ENCODE results near the gene PLEKHJ1. TPM values are rescaled to one million over a fixed set of nuclear protein-coding genes. Genes with fewer than 3 reads are reported as not detected.

The PLEKHJ1 gene
- total RNA-seq, 1 experiment from 2014 or later = 119 TPM

GRCh38 chr19:2246801-2247361 is 10.8 kb upstream of the PLEKHJ1 start:
- H3K4me1 Mint-ChIP-seq (ENCODE audit: low read depth, unreplicated experiment) = peaks cover 6% of the 10 kb centered on the region
- TF ChIP-seq CTCF (IDR thresholded peaks at IDR 0.05; ENCODE audit: insufficient read depth in 1 of 2, low read depth in 1 of 2, low read length in 1 of 2, severe bottlenecking in 1 of 2, unreplicated experiment in 1 of 2) = no peak
- intact Hi-C loops (cut with micrococcal nuclease; ENCODE audit: unreplicated experiment) = no loop called here
- POLR2A ChIA-PET = no interaction called here
- peaks cover 86% of the 10 kb centered on the region for H3K36me3 Mint-ChIP-seq (ENCODE audit: insufficient read depth, unreplicated experiment)
- H3K27me3 Mint-ChIP-seq (ENCODE audit: insufficient read depth, unreplicated experiment) = no peaks in the 10 kb centered on the region
- CTCF ChIA-PET = no interaction called here
- H3K4me3 Mint-ChIP-seq (ENCODE audit: unreplicated experiment) = no peak overlapping the region
- Histone ChIP-seq H3K4me1 (peaks cover 7% of the 10 kb centered on the region), H3K27me3 (replicated peaks; ENCODE audit: control insufficient read depth, insufficient read depth, low read length) (no peaks in the 10 kb centered on the region), H3K4me3 (ENCODE audit: low read depth, low read length) (no peak overlapping the region), H3K9me3 (no peaks in the 10 kb centered on the region), H3K36me3 (ENCODE audit: control insufficient read depth, insufficient read depth, low read length) (peaks cover 2% of the 10 kb centered on the region)
- H3K27ac Mint-ChIP-seq (ENCODE audit: unreplicated experiment) = no peak overlapping the region
- no peaks in the 10 kb centered on the region for H3K9me3 Mint-ChIP-seq (ENCODE audit: unreplicated experiment)
- no TSS peak for BruUV-seq (replicated peaks)
- no peak for DNase-seq

DNA sequence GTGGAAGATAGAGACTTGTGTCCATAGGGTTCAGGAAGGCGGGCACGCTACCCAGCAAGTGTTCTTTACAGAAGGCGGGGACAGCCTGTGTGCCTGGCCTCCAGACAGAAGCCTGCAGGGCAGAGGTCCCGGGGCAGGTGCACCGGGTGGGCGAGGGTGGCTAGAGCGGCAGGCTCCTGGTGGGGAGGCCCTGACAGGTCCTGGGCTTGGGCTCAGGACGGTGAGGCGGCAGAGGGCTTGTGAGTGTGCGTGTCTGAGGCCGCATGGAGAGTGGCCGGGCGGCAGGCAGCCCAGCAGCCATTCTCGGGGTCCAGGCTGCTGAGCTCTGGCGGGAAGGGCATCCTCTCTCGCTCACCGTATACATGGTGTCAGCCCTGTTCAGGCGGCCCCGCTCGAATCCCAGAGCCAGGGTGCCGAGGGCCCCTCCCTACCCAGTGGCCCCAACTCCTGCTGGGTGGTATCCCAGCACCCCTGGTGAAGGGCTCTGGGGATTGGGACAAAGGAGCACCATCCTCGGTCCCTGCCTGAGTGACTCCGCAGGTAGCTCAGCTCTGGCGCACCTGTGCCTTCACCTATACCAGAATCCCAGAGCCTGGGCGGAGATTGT is 10.0 kb upstream of the PLEKHJ1 start:
- H3K27me3 Mint-ChIP-seq (ENCODE audit: insufficient read depth, unreplicated experiment) = no peaks in the 10 kb centered on the region
- intact Hi-C loops (cut with micrococcal nuclease; ENCODE audit: unreplicated experiment) = no loop called here
- Histone ChIP-seq H3K36me3 (ENCODE audit: control insufficient read depth, insufficient read depth, low read length) (peaks cover 2% of the 10 kb centered on the region), H3K4me3 (ENCODE audit: low read depth, low read length) (no peak overlapping the region), H3K4me1 (peaks cover 14% of the 10 kb centered on the region), H3K27me3 (replicated peaks; ENCODE audit: control insufficient read depth, insufficient read depth, low read length) (no peaks in the 10 kb centered on the region), H3K9me3 (no peaks in the 10 kb centered on the region)
- H3K27ac Mint-ChIP-seq (ENCODE audit: unreplicated experiment) = no peak overlapping the region
- peaks cover 86% of the 10 kb centered on the region for H3K36me3 Mint-ChIP-seq (ENCODE audit: insufficient read depth, unreplicated experiment)
- BruUV-seq (replicated peaks) = no TSS peak
- CTCF ChIA-PET = no interaction called here
- DNase-seq = no peak
- H3K9me3 Mint-ChIP-seq (ENCODE audit: unreplicated experiment) = no peaks in the 10 kb centered on the region
- H3K4me3 Mint-ChIP-seq (ENCODE audit: unreplicated experiment) = no peak overlapping the region
- no peak for TF ChIP-seq CTCF (IDR thresholded peaks at IDR 0.05; ENCODE audit: insufficient read depth in 1 of 2, low read depth in 1 of 2, low read length in 1 of 2, severe bottlenecking in 1 of 2, unreplicated experiment in 1 of 2)
- H3K4me1 Mint-ChIP-seq (ENCODE audit: low read depth, unreplicated experiment) = peaks cover 6% of the 10 kb centered on the region
- POLR2A ChIA-PET = no interaction called here

- BruUV-seq (replicated peaks) = no TSS peak
- intact Hi-C loops (cut with micrococcal nuclease; ENCODE audit: unreplicated experiment) = no loop called here
- Histone ChIP-seq H3K4me1 (peaks cover 23% of the 10 kb centered on the region), H3K36me3 (ENCODE audit: control insufficient read depth, insufficient read depth, low read length) (peaks cover 2% of the 10 kb centered on the region), H3K27me3 (replicated peaks; ENCODE audit: control insufficient read depth, insufficient read depth, low read length) (no peaks in the 10 kb centered on the region), H3K4me3 (ENCODE audit: low read depth, low read length) (no peak overlapping the region), H3K9me3 (no peaks in the 10 kb centered on the region)
- no peaks in the 10 kb centered on the region for H3K9me3 Mint-ChIP-seq (ENCODE audit: unreplicated experiment)
- no peak overlapping the region for H3K27ac Mint-ChIP-seq (ENCODE audit: unreplicated experiment)
- ChIA-PET CTCF (no interaction called here), POLR2A (no interaction called here)
- no peak for DNase-seq
- no peak overlapping the region for H3K4me3 Mint-ChIP-seq (ENCODE audit: unreplicated experiment)
- H3K27me3 Mint-ChIP-seq (ENCODE audit: insufficient read depth, unreplicated experiment) = no peaks in the 10 kb centered on the region
- peaks cover 8% of the 10 kb centered on the region for H3K4me1 Mint-ChIP-seq (ENCODE audit: low read depth, unreplicated experiment)
- no peak for TF ChIP-seq CTCF (IDR thresholded peaks at IDR 0.05; ENCODE audit: insufficient read depth in 1 of 2, low read depth in 1 of 2, low read length in 1 of 2, severe bottlenecking in 1 of 2, unreplicated experiment in 1 of 2)
- peaks cover 86% of the 10 kb centered on the region for H3K36me3 Mint-ChIP-seq (ENCODE audit: insufficient read depth, unreplicated experiment)
These were observed 9.1 kb upstream of the PLEKHJ1 start for GRCh38 chr19:2245273-2245672.

Measured in Caco-2 (cell line).